Measurements from ENCODE around the gene BCCIP. TPM values are rescaled to one million over a fixed set of nuclear protein-coding genes. Genes with fewer than 3 reads are reported as not detected.

BCCIP gene
- total RNA-seq, 1 donor from 2014 or later, result 127 TPM

DNA sequence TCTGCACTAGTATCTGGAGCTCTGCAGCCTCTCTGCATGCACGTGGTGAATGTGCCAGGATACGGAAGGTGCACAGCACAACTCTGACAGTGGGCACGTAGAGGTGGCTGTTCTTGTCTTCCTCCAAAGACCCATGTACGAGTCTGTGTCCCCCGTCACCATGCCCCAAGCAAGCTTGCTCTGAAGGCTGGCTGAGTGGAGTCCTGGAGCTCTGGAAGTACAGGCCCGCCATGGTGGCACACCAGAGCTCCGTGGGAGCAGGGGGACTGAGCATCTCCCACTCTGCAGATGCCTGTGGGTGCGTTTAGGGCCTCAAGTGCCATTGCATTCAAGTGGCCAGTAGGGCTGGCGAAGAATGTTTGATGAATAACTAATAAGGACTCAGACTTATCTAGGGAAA, 17.1 kb downstream of the BCCIP start:
- no peak for DNase-seq (ENCODE audit: low spot score)
- Mint-ChIP-seq H3K27ac (no peak overlapping the region), H3K27me3 (ENCODE audit: insufficient read depth) (no peaks in the 10 kb centered on the region), H3K9me3 (no peaks in the 10 kb centered on the region), H3K36me3 (ENCODE audit: low read depth) (peaks cover 35% of the 10 kb centered on the region), H3K4me3 (no peak overlapping the region), H3K4me1 (ENCODE audit: low read depth) (no peaks in the 10 kb centered on the region)
- intact Hi-C loops (cut with micrococcal nuclease), result no loop called here

- no peak overlapping the region for H3K4me3 Mint-ChIP-seq
- H3K4me1 Mint-ChIP-seq (ENCODE audit: low read depth), result no peaks in the 10 kb centered on the region
- H3K36me3 Mint-ChIP-seq (ENCODE audit: low read depth), result peaks cover 32% of the 10 kb centered on the region
- intact Hi-C loops (cut with micrococcal nuclease), result no loop called here
- DNase-seq (ENCODE audit: low spot score), result no peak
- H3K27ac Mint-ChIP-seq, result no peak overlapping the region
- H3K9me3 Mint-ChIP-seq, result no peaks in the 10 kb centered on the region
- no peaks in the 10 kb centered on the region for H3K27me3 Mint-ChIP-seq (ENCODE audit: insufficient read depth)
Observed at GRCh38 chr10:125840955-125841354, 17.6 kb downstream of the BCCIP start.

DNA sequence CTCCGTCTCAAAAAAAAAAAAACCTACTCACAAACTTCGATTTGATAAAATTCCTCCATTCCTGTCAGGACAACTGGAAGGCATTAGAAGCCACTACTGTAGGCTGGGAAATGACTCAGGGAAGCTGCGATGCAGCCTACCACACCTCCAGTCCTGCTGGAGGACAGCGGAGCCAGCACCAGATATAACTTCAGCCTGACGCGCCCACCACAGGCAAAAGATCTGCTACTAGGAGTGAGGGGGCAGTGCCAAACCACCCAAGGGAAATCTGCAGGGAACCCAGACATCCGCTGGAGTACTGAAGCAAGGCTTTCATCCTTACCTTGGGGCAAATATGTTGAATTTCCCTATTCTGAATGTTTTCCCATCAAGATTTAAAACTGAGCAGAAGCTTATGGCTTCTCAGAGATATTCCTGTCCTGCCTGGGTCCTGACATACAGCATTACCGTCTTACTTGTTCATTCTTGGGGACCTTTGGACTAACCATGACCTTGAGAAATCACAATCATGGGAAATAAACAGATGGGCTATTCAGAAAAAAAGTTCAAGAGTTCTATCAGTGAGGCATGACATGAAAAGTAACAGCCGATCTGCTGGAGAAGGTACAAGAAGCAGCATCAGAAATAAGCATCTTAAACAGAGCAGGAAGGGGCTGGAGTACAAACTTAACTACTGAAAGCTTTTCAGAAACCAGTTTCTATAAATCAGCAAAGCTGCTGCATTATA, 20.4 kb downstream of the BCCIP start:
- Mint-ChIP-seq H3K27me3 (ENCODE audit: insufficient read depth) (no peaks in the 10 kb centered on the region), H3K4me1 (ENCODE audit: low read depth) (no peaks in the 10 kb centered on the region), H3K9me3 (no peaks in the 10 kb centered on the region), H3K27ac (no peak overlapping the region), H3K4me3 (no peak overlapping the region), H3K36me3 (ENCODE audit: low read depth) (peaks cover 15% of the 10 kb centered on the region)
- intact Hi-C loops (cut with micrococcal nuclease), result no loop called here
- no peak for DNase-seq (ENCODE audit: low spot score)

DNA sequence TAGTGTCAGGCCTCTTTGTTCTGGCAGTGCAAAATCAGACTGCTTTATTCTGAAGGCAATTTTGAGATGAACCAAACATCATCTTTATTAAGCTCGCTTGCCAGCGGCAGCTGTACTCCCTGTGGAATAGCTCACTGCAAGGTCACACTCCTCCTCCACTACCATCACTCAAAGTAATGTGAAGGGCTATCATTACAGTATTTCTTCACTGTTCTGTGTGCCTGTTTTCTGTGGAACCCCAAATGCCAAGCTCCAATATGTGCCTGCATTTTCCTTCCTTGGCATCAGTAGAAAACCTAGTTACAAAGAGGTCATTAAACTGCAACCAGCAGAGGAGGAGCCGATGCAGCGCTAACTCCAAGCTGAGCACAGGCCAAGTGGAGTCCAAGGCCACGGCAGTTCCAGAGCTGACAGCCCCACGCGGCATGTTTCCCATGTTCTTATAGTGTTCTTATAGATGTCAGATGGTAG, 21.4 kb downstream of the BCCIP start:
- H3K27me3 Mint-ChIP-seq (ENCODE audit: insufficient read depth), result no peaks in the 10 kb centered on the region
- H3K9me3 Mint-ChIP-seq, result no peaks in the 10 kb centered on the region
- H3K36me3 Mint-ChIP-seq (ENCODE audit: low read depth), result peaks cover 12% of the 10 kb centered on the region
- no peak overlapping the region for H3K4me3 Mint-ChIP-seq
- intact Hi-C loops (cut with micrococcal nuclease), result no loop called here
- no peaks in the 10 kb centered on the region for H3K4me1 Mint-ChIP-seq (ENCODE audit: low read depth)
- no peak for DNase-seq (ENCODE audit: low spot score)
- no peak overlapping the region for H3K27ac Mint-ChIP-seq

- no peaks in the 10 kb centered on the region for H3K27me3 Mint-ChIP-seq (ENCODE audit: insufficient read depth)
- intact Hi-C loops (cut with micrococcal nuclease), result no loop called here
- H3K9me3 Mint-ChIP-seq, result no peaks in the 10 kb centered on the region
- H3K27ac Mint-ChIP-seq, result no peak overlapping the region
- peaks cover 8% of the 10 kb centered on the region for H3K36me3 Mint-ChIP-seq (ENCODE audit: low read depth)
- H3K4me3 Mint-ChIP-seq, result no peak overlapping the region
- H3K4me1 Mint-ChIP-seq (ENCODE audit: low read depth), result no peaks in the 10 kb centered on the region
- DNase-seq (ENCODE audit: low spot score), result no peak
Observed at GRCh38 chr10:125845617-125846016, 22.3 kb downstream of the BCCIP start.

DNA sequence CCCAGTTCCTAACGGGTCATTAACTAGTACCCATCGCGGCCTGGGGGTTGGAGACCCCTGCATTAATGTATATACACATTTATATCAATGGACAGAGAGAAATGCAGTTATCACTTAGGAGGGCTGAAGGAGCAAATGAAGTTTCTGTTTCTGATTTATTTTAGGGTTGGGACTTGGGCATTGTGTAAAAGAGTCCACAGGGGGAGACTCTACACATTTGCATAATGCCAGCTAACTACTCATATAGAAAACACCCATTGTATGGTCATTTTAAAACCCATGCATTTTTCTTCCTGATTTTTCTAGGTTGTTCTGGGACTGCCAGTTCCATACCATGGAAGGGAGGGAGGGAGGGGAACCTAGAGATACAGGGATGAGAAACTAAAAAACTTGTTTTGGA, 23.5 kb downstream of the BCCIP start:
- Mint-ChIP-seq H3K36me3 (ENCODE audit: low read depth) (peaks cover 11% of the 10 kb centered on the region), H3K4me1 (ENCODE audit: low read depth) (no peaks in the 10 kb centered on the region), H3K27me3 (ENCODE audit: insufficient read depth) (no peaks in the 10 kb centered on the region), H3K27ac (no peak overlapping the region), H3K4me3 (no peak overlapping the region), H3K9me3 (no peaks in the 10 kb centered on the region)
- no peak for DNase-seq (ENCODE audit: low spot score)
- intact Hi-C loops (cut with micrococcal nuclease), result no loop called here

GRCh38 chr10:125848371-125848770, 25.0 kb downstream of the BCCIP start:
- no peaks in the 10 kb centered on the region for H3K27me3 Mint-ChIP-seq (ENCODE audit: insufficient read depth)
- no peak overlapping the region for H3K27ac Mint-ChIP-seq
- H3K36me3 Mint-ChIP-seq (ENCODE audit: low read depth), result peaks cover 12% of the 10 kb centered on the region
- DNase-seq (ENCODE audit: low spot score), result no peak
- H3K4me3 Mint-ChIP-seq, result no peak overlapping the region
- intact Hi-C loops (cut with micrococcal nuclease), result no loop called here
- H3K9me3 Mint-ChIP-seq, result no peaks in the 10 kb centered on the region
- no peaks in the 10 kb centered on the region for H3K4me1 Mint-ChIP-seq (ENCODE audit: low read depth)

- Mint-ChIP-seq H3K4me1 (ENCODE audit: low read depth) (no peaks in the 10 kb centered on the region), H3K9me3 (no peaks in the 10 kb centered on the region)
- intact Hi-C loops (cut with micrococcal nuclease), result no loop called here
Observed at GRCh38 chr10:125848857-125849256, 25.5 kb downstream of the BCCIP start.

DNA sequence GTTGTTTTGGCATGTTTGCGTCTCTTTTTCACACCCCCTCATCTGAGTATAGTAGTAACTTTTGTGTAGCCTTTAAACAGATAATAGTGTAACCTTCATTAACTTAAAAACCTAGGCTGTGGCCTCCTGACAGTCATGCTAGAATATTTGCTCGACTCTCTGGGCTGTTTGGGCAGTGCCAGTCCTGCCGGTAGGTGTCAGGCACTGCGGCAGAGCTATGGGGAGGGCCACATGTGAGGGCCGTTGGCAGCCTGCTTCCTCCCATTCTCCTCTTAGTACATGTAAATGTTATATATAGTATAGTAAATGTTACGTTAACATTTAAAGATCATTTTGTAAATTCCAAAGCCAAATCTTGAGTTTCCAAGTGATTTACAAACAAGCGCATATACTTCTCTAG, 26.1 kb downstream of the BCCIP start:
- Mint-ChIP-seq H3K4me1 (ENCODE audit: low read depth) (no peaks in the 10 kb centered on the region), H3K27ac (no peak overlapping the region), H3K9me3 (no peaks in the 10 kb centered on the region), H3K27me3 (ENCODE audit: insufficient read depth) (no peaks in the 10 kb centered on the region), H3K36me3 (ENCODE audit: low read depth) (peaks cover 14% of the 10 kb centered on the region), H3K4me3 (no peak overlapping the region)
- intact Hi-C loops (cut with micrococcal nuclease), result no loop called here
- no peak for DNase-seq (ENCODE audit: low spot score)

More at GRCh38 chr10:125848857-125849256, 25.5 kb downstream of the BCCIP start:
- Mint-ChIP-seq H3K36me3 (ENCODE audit: low read depth) (peaks cover 14% of the 10 kb centered on the region), H3K27me3 (ENCODE audit: insufficient read depth) (no peaks in the 10 kb centered on the region), H3K27ac (no peak overlapping the region), H3K4me3 (no peak overlapping the region)
- no peak for DNase-seq (ENCODE audit: low spot score)

GRCh38 chr10:125850766-125851731, 27.7 kb downstream of the BCCIP start:
- H3K4me3 Mint-ChIP-seq, result no peak overlapping the region
- peaks cover 14% of the 10 kb centered on the region for H3K36me3 Mint-ChIP-seq (ENCODE audit: low read depth)
- H3K27ac Mint-ChIP-seq, result no peak overlapping the region
- no peak for DNase-seq (ENCODE audit: low spot score)
- H3K9me3 Mint-ChIP-seq, result no peaks in the 10 kb centered on the region
- intact Hi-C loops (cut with micrococcal nuclease), result no loop called here
- H3K27me3 Mint-ChIP-seq (ENCODE audit: insufficient read depth), result no peaks in the 10 kb centered on the region
- H3K4me1 Mint-ChIP-seq (ENCODE audit: low read depth), result no peaks in the 10 kb centered on the region

- peaks cover 14% of the 10 kb centered on the region for H3K36me3 Mint-ChIP-seq (ENCODE audit: low read depth)
- no peaks in the 10 kb centered on the region for H3K4me1 Mint-ChIP-seq (ENCODE audit: low read depth)
- DNase-seq (ENCODE audit: low spot score), result no peak
- H3K9me3 Mint-ChIP-seq, result no peaks in the 10 kb centered on the region
- H3K27me3 Mint-ChIP-seq (ENCODE audit: insufficient read depth), result no peaks in the 10 kb centered on the region
- intact Hi-C loops (cut with micrococcal nuclease), result no loop called here
- H3K27ac Mint-ChIP-seq, result no peak overlapping the region
- H3K4me3 Mint-ChIP-seq, result no peak overlapping the region
Observed at GRCh38 chr10:125852487-125852886, 29.1 kb downstream of the BCCIP start.

- Mint-ChIP-seq H3K36me3 (ENCODE audit: low read depth) (peaks cover 5% of the 10 kb centered on the region), H3K27me3 (ENCODE audit: insufficient read depth) (no peaks in the 10 kb centered on the region), H3K27ac (no peak overlapping the region), H3K4me3 (no peak overlapping the region), H3K9me3 (no peaks in the 10 kb centered on the region), H3K4me1 (ENCODE audit: low read depth) (no peaks in the 10 kb centered on the region)
- DNase-seq (ENCODE audit: low spot score), result no peak
- intact Hi-C loops (cut with micrococcal nuclease), result no loop called here
Observed at GRCh38 chr10:125857185-125857760, 33.9 kb downstream of the BCCIP start.
